Duodenal mucosa (tissue), 2 donors: ENCODE data around the gene VWA1.
"Not testable (repeated sequence)": the region's sequence is repeated elsewhere in the genome, so short reads cannot be mapped to it uniquely, and the experiment has no call there.

Source experiments
- H3K27ac ChIP-seq: one replicate; pipeline ENCODE4 v1.7.0; 2013; ENCODE audit warnings: low read depth, low read length
- H3K27me3 ChIP-seq, 2 donors: one replicate each; pipeline ENCODE4 v1.7.0; 2013; ENCODE audit warnings: low read length in 2 of 2, control low read depth in 1 of 2; ENCODE audit not compliant: insufficient read depth in 2 of 2, control insufficient read depth in 1 of 2
- H3K36me3 ChIP-seq, 2 donors: one replicate each; pipeline ENCODE4 v1.7.0; 2013; ENCODE audit warnings: low read length in 2 of 2, control low read depth in 1 of 2; ENCODE audit not compliant: insufficient read depth in 2 of 2, control insufficient read depth in 1 of 2
- H3K4me1 ChIP-seq, 2 donors: one replicate each; pipeline ENCODE4 v1.7.0; 2013; ENCODE audit warnings: low read length in 2 of 2, control low read depth in 1 of 2; ENCODE audit not compliant: insufficient read depth in 2 of 2, control insufficient read depth in 1 of 2
- H3K4me3 ChIP-seq, 2 donors: one replicate each; pipeline ENCODE4 v1.7.0; 2013; ENCODE audit warnings: low read length in 2 of 2, low read depth in 1 of 2
- H3K9ac ChIP-seq, 2 donors: one replicate each; pipeline ENCODE4 v1.7.0; 2013; ENCODE audit warnings: low read length in 2 of 2, low read depth in 1 of 2
- H3K9me3 ChIP-seq, 2 donors: one replicate each; pipeline ENCODE4 v1.7.0; 2013; ENCODE audit warnings: low read length in 2 of 2, control low read depth in 1 of 2; ENCODE audit not compliant: control insufficient read depth in 1 of 2

The VWA1 gene

DNA sequence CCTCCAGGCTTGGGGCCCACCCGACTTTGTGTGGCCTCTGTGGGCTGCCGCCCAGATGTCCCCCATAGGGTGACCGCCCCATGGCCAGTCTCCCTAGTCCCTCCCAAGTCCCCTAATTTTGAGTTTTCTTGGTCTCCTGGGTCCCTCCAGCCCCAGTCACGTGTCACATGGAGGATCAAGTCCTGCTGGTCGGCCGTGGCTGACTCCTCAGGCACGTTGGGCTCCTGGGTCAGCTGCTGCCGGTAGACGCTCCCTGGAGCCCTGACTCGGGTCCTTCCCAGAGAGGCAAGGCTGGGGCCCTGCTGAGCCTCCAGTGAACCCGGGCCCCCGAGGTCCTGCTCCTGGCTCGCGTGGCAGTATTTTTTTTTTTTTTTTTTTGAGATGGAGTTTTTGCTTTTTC is 24.2 kb downstream of the VWA1 start:
- not testable (repeated sequence) for H3K27me3 ChIP-seq, H3K9me3 ChIP-seq, H3K27ac ChIP-seq, H3K9ac ChIP-seq, H3K4me3 ChIP-seq, H3K4me1 ChIP-seq, H3K36me3 ChIP-seq

- no peak overlapping the region for H3K27ac ChIP-seq
- H3K4me3 ChIP-seq, result no peak overlapping the region
- no peak overlapping the region for H3K9ac ChIP-seq
- no peaks in the 10 kb centered on the region for H3K4me1 ChIP-seq
- no peaks in the 10 kb centered on the region for H3K27me3 ChIP-seq
- H3K9me3 ChIP-seq, result no peaks in the 10 kb centered on the region
- no peaks in the 10 kb centered on the region for H3K36me3 ChIP-seq
These were observed 25.1 kb downstream of the VWA1 start for GRCh38 chr1:1460540-1461130.

DNA sequence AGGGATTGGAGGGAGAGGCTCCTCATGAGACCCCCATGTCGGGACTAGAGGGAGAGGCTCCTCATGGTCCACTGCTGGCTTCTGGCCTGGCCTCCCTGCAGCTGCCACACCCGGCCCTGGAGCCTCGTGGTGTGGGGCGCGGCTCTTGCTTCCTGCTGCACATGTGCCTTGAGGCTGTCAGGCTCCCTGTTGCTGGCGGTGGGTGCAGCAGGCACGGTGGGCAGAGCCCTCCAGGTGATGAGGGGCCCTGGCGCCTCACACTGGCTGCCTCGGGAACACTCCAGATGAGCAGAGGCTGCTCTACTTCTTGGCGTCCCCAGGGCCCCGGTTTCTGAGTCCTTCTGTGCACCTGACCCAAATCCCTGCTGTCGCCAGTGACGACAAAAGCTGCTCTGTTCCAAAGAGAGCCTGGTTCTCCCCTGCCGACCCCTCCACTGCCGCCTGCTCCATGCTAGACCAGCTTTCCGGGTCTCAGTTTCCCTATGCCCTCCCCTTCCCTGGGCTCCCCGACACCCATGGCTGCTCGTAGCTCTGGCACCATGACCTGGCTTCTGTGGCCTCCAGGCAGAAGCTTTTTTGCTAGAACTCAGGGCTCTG is 26.3 kb downstream of the VWA1 start:
- no peak overlapping the region for H3K9ac ChIP-seq
- H3K9me3 ChIP-seq, result no peaks in the 10 kb centered on the region
- no peak overlapping the region for H3K4me3 ChIP-seq
- H3K36me3 ChIP-seq, result no peaks in the 10 kb centered on the region
- H3K27me3 ChIP-seq, result no peaks in the 10 kb centered on the region
- H3K4me1 ChIP-seq, result no peaks in the 10 kb centered on the region
- no peak overlapping the region for H3K27ac ChIP-seq

GRCh38 chr1:1462318-1462966 is 27.0 kb downstream of the VWA1 start:
- H3K4me3 ChIP-seq, result peak overlapping the region in 1 of 2 donors; percentile 45
- no peak overlapping the region for H3K9ac ChIP-seq
- H3K27ac ChIP-seq, result no peak overlapping the region

GRCh38 chr1:1463312-1463711 is 27.8 kb downstream of the VWA1 start:
- Histone ChIP-seq H3K4me1 (no peaks in the 10 kb centered on the region), H3K36me3 (no peaks in the 10 kb centered on the region), H3K4me3 (no peak overlapping the region), H3K27me3 (no peaks in the 10 kb centered on the region), H3K9ac (no peak overlapping the region), H3K27ac (no peak overlapping the region), H3K9me3 (no peaks in the 10 kb centered on the region)

More at GRCh38 chr1:1462318-1462966, 27.0 kb downstream of the VWA1 start:
- H3K4me1 ChIP-seq, result no peaks in the 10 kb centered on the region
- no peaks in the 10 kb centered on the region for H3K36me3 ChIP-seq
- no peaks in the 10 kb centered on the region for H3K27me3 ChIP-seq
- no peaks in the 10 kb centered on the region for H3K9me3 ChIP-seq

- not testable (repeated sequence) for H3K27ac ChIP-seq, H3K27me3 ChIP-seq, H3K9me3 ChIP-seq, H3K36me3 ChIP-seq, H3K9ac ChIP-seq, H3K4me3 ChIP-seq
- H3K4me1 ChIP-seq, result peaks cover 7 to 16% of the 10 kb centered on the region in 2 donors
These were observed 32.9 kb downstream of the VWA1 start for GRCh38 chr1:1468196-1468985.

DNA sequence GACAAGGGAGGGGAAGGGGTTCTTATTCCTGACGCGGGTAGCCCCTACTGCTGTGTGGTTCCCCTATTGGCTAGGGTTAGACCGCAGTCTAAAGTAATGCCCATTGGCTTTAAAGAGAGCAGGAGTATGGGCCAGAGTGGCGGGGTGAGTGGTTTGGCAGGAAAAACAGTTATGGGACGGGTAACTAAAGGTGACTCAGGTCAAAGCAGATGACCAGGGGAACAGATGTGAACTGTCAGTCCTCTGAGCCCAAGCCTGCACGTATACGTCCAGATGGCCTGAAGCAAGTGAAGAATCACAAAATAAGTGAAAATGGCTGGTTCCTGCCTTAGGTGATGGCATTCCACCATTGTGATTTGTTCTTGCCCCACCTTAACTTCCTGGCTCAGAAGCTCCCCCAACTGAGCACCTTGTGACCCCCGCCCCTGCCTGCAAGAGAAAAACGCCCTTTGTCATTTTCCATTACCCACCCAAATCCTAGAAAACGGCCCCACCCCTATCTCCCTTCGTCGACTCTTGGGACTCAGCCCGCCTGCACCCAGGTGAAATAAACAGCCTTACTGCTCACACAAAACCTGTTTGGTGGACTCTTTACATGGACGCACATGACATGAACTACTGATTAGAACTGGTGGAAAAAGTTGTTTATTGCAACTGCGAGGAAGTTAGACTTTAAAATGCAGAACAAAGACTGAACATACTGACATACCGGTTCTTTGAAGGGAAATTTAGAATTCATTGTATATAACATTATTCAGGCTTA is 35.3 kb downstream of the VWA1 start:
- H3K9me3 ChIP-seq, result no peaks in the 10 kb centered on the region
- H3K27me3 ChIP-seq, result no peaks in the 10 kb centered on the region
- H3K4me1 ChIP-seq, result peaks cover 7 to 22% of the 10 kb centered on the region in 2 donors
- peak overlapping the region; percentile 77 to 78 for H3K9ac ChIP-seq
- no peaks in the 10 kb centered on the region for H3K36me3 ChIP-seq
- peak overlapping the region; percentile 62 for H3K27ac ChIP-seq
- peak overlapping the region; percentile 86 to 87 for H3K4me3 ChIP-seq

- no peaks in the 10 kb centered on the region for H3K9me3 ChIP-seq
- peak within 1 kb of the TSS; percentile 86 to 87 for H3K4me3 ChIP-seq
- peaks cover 7 to 22% of the 10 kb centered on the region in 2 donors for H3K4me1 ChIP-seq
- no peaks in the 10 kb centered on the region for H3K36me3 ChIP-seq
- peak within 1 kb of the TSS; percentile 62 for H3K27ac ChIP-seq
- peak within 1 kb of the TSS; percentile 77 to 78 for H3K9ac ChIP-seq
- H3K27me3 ChIP-seq, result no peaks in the 10 kb centered on the region
These were observed 36.0 kb downstream of the VWA1 start, which contains the start of gene ATAD3B for GRCh38 chr1:1471389-1472052. Gene ATAD3B (plus strand): TSS chr1:1471765. CDS start chr1:1471885, 120 bp downstream.

DNA sequence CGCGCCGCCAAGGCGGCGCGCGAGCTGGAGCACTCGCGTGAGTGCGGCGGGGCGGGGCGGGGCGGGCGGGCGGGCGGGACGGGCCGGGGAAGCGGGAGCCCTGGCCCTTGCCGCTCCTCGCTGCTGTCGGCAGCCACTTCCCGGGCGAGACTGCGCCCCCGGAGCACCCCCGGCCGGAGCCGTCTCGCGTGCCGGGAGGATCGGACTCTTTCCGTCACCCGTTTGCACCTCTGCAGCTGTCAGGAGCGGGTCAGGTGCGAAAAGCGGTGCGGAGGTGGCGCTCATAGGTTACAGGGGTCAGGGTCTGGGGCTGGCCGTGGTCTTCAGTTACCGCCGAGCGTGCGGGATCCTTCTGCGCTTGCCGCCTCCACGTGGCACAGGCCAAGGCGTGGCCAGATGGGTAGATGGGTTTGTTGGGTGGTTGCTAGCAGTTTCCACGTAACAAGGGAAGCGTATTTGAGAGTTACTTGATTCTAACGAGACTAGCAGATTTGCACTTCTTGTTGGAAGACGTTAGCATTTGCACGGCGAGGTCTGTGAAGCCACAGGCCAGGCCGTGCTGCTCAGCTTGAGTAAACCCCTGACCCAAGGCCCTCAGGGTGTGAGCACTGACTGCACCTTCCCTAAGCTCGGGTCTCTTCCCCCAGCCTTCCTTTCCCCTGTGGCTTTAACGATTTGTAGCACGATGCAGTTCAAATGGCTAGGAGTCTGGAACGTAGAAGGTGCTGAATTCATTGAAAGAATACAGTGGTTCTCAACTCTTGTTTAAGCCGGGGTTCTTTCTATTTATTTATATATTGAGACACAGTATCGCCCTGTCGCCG is 36.8 kb downstream of the VWA1 start:
- H3K9me3 ChIP-seq, H3K27ac ChIP-seq, H3K27me3 ChIP-seq, H3K36me3 ChIP-seq: not testable (repeated sequence)
- H3K9ac ChIP-seq, result peak overlapping the region; percentile 43 to 54
- peaks cover 7 to 22% of the 10 kb centered on the region in 2 donors for H3K4me1 ChIP-seq
- peak overlapping the region; percentile 75 to 76 for H3K4me3 ChIP-seq
